ENCODE results near the gene BHLHA15. TPM values are rescaled to one million over a fixed set of nuclear protein-coding genes. Genes with fewer than 3 reads are reported as not detected.

Gene BHLHA15
- total and polyA plus RNA-seq, 2 of the 13 experiments (the other 11 are each of a cell fraction or from before 2014, with no cell fraction given) = 1.9 to 6.1 TPM

DNA sequence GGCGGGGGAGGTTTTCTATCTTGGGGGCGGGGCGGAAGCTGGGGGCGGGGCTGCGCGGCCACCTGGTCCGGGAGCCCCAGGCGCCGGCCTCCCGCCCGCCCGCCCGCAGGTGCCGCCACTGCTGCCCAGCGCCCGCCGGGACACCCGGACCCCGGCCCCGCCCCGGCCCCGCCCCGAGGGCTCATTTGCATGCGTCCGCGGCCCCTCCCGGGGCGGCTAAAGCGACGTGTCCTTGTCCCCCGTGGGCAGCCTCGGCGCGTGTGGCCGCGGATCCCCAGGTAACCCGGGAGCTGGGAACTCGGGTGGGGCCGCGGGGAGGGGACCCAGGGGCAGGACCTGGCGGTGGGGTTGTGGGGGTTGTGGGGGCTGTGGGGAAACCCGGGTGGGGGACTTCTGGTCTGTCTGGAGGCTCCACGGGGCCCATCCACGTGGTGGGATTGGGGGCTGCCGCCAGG is at the start of gene BHLHA15 (continued):
- TF ChIP-seq, protein P1, sequence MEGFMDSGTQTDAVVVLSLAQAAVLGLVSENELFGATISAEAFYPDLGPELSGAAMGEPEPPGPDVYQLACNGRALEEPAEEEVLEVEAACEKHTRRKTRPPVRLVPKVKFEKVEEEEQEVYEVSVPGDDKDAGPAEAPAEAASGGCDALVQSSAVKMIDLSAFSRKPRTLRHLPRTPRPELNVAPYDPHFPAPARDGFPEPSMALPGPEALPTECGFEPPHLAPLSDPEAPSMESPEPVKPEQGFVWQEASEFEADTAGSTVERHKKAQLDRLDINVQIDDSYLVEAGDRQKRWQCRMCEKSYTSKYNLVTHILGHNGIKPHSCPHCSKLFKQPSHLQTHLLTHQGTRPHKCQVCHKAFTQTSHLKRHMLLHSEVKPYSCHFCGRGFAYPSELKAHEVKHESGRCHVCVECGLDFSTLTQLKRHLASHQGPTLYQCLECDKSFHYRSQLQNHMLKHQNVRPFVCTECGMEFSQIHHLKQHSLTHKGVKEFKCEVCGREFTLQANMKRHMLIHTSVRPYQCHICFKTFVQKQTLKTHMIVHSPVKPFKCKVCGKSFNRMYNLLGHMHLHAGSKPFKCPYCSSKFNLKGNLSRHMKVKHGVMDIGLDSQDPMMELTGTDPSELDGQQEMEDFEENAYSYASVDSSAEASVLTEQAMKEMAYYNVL (CRISPR knock-in tag; IDR thresholded peaks at IDR 0.05; ENCODE audit: borderline replicate concordance) = no peak
- no peak for TF ChIP-seq KMT2B (CRISPR knock-in tag; IDR thresholded peaks at IDR 0.05)
- TF ChIP-seq, protein P2, sequence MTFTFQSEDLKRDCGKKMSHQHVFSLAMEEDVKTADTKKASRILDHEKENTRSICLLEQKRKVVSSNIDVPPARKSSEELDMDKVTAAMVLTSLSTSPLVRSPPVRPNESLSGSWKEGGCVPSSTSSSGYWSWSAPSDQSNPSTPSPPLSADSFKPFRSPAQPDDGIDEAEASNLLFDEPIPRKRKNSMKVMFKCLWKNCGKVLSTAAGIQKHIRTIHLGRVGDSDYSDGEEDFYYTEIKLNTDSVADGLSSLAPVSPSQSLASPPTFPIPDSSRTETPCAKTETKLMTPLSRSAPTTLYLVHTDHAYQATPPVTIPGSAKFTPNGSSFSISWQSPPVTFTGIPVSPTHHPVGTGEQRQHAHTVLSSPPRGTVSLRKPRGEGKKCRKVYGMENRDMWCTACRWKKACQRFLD (CRISPR knock-in tag; IDR thresholded peaks at IDR 0.05; ENCODE audit: borderline replicate concordance) = no peak
- 0 out of 2 replicates have a peak, but pooled peaks have one; percentile 11 for TF ChIP-seq ZC3H13 (CRISPR knock-in tag; IDR thresholded peaks at IDR 0.05)
- TF ChIP-seq SRSF1 (optimal IDR thresholded peaks at IDR 0.05; ENCODE audit: low read depth, low read length) = peak; percentile 0
- TF ChIP-seq ZNF670 (CRISPR knock-in tag; IDR thresholded peaks at IDR 0.05; ENCODE audit: borderline replicate concordance) = no peak
- TF ChIP-seq KDM1A (CRISPR knock-in tag; IDR thresholded peaks at IDR 0.05) = no peak
- TF ChIP-seq HNRNPLL (IDR thresholded peaks at IDR 0.05; ENCODE audit: low read depth, low read length, poor library complexity, severe bottlenecking) = no peak

DNA sequence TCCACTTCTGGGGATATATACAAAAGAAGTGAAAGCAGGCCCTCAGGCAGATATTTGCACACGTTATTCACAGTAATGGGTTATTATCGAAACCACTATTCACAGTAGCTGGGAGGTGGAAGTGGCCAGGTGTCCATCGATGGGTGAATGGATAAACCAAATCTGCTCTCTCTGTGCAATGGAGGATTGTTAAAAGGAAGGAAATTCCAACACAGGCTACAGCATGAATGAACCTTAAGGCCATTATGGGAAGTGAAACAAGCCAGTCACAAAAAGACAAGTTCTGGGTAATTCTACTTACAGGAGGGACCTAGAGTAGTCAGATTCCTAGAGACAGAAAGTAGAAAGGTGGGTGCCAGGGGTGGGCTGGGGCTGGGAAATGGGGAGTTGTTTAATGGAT is 48.5 kb upstream of the BHLHA15 start:
- ATAC-seq (no peak), DNase-seq (ENCODE audit: low spot score) (no peak), FAIRE-seq (no peak)
- Histone ChIP-seq H3K4me2 (ENCODE audit: low read depth, low read length) (no peak overlapping the region), H4K20me1 (ENCODE audit: insufficient read depth, low read length) (peaks cover 15% of the 10 kb centered on the region), H3K9ac (ENCODE audit: insufficient read depth, low read depth, low read length) (no peak overlapping the region), H3K36me3 (replicated peaks in 1 of 2; ENCODE audit: control insufficient read depth in 1 of 2, insufficient read depth in 2 of 2, low read length in 2 of 2) (peaks cover 7 to 21% of the 10 kb centered on the region in 2 experiments; a peak in 4 of 5 replicates), H3K4me1 (ENCODE audit: insufficient read depth, low read length) (no peaks in the 10 kb centered on the region), H3K79me2 (ENCODE audit: insufficient read depth, low read length) (no peaks in the 10 kb centered on the region), H3K27me3 (ENCODE audit: control insufficient read depth in 1 of 2, insufficient read depth in 2 of 2, low read length in 2 of 2) (no peaks in the 10 kb centered on the region), H3K27ac (ENCODE audit: extremely low read length, insufficient read depth, low read length) (no peak overlapping the region), H3K9me3 (ENCODE audit: low read length) (no peaks in the 10 kb centered on the region), H3K4me3 (replicated peaks in 1 of 3; ENCODE audit: insufficient read depth in 1 of 3, low read depth in 2 of 3, low read length in 3 of 3) (no peak overlapping the region), H2AFZ (ENCODE audit: low read length) (no peak overlapping the region)
- in situ Hi-C loops (cut with HindIII; ENCODE audit: extremely low pct_ligation_motif_present, low pct_unique_long_range_greater_than_20kb) = loop anchor here (5.0 to 10.0 kb wide), 2 partner anchors 58 to 140 kb away; partner anchors contain the start of gene LMTK2
- CTCF ChIA-PET (ENCODE audit: low intra/inter-chr PET ratio, low total read pairs) = no interaction called here
- POLR2A ChIA-PET = no interaction called here
- 97% methylated on average over 3 of the region's 3 CpGs for WGBS (ENCODE audit: low lambda C conversion rate)
- intact Hi-C loops (cut with micrococcal nuclease; ENCODE audit: unreplicated experiment) = no loop called here
- BruUV-seq (replicated peaks) = no TSS peak
- TF ChIP-seq, protein P3, sequence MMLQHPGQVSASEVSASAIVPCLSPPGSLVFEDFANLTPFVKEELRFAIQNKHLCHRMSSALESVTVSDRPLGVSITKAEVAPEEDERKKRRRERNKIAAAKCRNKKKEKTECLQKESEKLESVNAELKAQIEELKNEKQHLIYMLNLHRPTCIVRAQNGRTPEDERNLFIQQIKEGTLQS (CRISPR knock-in tag; IDR thresholded peaks at IDR 0.05) = no peak
- TF ChIP-seq DNMT1 (CRISPR knock-in tag; IDR thresholded peaks at IDR 0.05) (no peak), MTA3 (CRISPR knock-in tag; IDR thresholded peaks at IDR 0.05) (no peak), ZNF577 (CRISPR knock-in tag; IDR thresholded peaks at IDR 0.05; ENCODE audit: borderline replicate concordance, low read depth) (no peak), ISL2 (CRISPR knock-in tag; IDR thresholded peaks at IDR 0.05) (no peak), ZNF557 (CRISPR knock-in tag; IDR thresholded peaks at IDR 0.05) (no peak), NFIB (CRISPR knock-in tag; IDR thresholded peaks at IDR 0.05; ENCODE audit: borderline replicate concordance) (no peak), POLR2AphosphoS2 (IDR thresholded peaks at IDR 0.05; ENCODE audit: low read depth, low read length) (no peak), HNRNPK (IDR thresholded peaks at IDR 0.05; ENCODE audit: low read depth, low read length, poor library complexity, severe bottlenecking) (no peak), ATAD3A (CRISPR knock-in tag; IDR thresholded peaks at IDR 0.05) (no peak), MTF1 (CRISPR knock-in tag; IDR thresholded peaks at IDR 0.05) (no peak), EP300 (IDR thresholded peaks at IDR 0.05; ENCODE audit: low read depth in 2 of 2, low read length in 2 of 2) (no peak), EP300 (CRISPR knock-in tag; IDR thresholded peaks at IDR 0.05; ENCODE audit: borderline replicate concordance) (no peak), ARHGAP35 (CRISPR knock-in tag; IDR thresholded peaks at IDR 0.05; ENCODE audit: borderline replicate concordance) (no peak), ZNF672 (CRISPR knock-in tag; IDR thresholded peaks at IDR 0.05) (no peak)

Data from HepG2 (cell line).